H1 (cell line): ENCODE results near the gene MCC. TPM values are rescaled to one million over a fixed set of nuclear protein-coding genes. Genes with fewer than 3 reads are reported as not detected.

Source experiments
- CTCF ChIA-PET: fragments of 300-600 bp; sonication (Branson Sonifier 250); formaldehyde crosslinking; loops from one replicate; lab custom pipeline; 2021; ENCODE audit not compliant: partially characterized antibody; lab: Charles Lee
- POLR2A ChIA-PET: fragments of 300-600 bp; sonication (Branson Sonifier 250); formaldehyde crosslinking; loops from one replicate; lab custom pipeline; 2021; ENCODE audit warnings: inconsistent platforms; ENCODE audit not compliant: partially characterized antibody; lab: Charles Lee
- DNase-seq, 2 experiments: peaks; one replicate each; pipeline versions ENCODE4 v3.0.0 to v3.0.0-alpha.2; 2010 to 2022; ENCODE audit warnings: low spot score in 2 of 2, low read depth in 1 of 2, mixed read lengths in 1 of 2
- FAIRE-seq: peaks from 2 replicates; lab custom pipeline; 2011; peaks lifted over from hg19 to GRCh38; lab: Jason Lieb, UNC
- H2AFZ ChIP-seq: 2 replicates; pipeline ENCODE4 v1.8.1; 2012; ENCODE audit warnings: low read length, inconsistent platforms
- H2AK5ac ChIP-seq: 2 replicates; pipeline ENCODE4 v1.6.1; 2013; ENCODE audit warnings: low read depth, low read length
- H2BK120ac ChIP-seq: replicated peaks from 2 replicates; pipeline ENCODE3; 2013; ENCODE audit warnings: low read depth, low read length, inconsistent platforms
- H2BK12ac ChIP-seq: 2 replicates; pipeline ENCODE4 v1.6.1; 2013; ENCODE audit warnings: low read depth, low read length
- H2BK15ac ChIP-seq: 2 replicates; pipeline ENCODE4 v1.6.1; 2013; ENCODE audit warnings: low read length
- H2BK20ac ChIP-seq: 2 replicates; pipeline ENCODE4 v1.6.1; 2013; ENCODE audit warnings: low read length
- H2BK5ac ChIP-seq: 2 replicates; pipeline ENCODE4 v1.6.1; 2013; ENCODE audit warnings: low read depth, low read length
- H3K14ac ChIP-seq: 2 replicates; pipeline ENCODE4 v1.6.1; 2013; ENCODE audit warnings: inconsistent platforms; ENCODE audit not compliant: insufficient read length
- H3K18ac ChIP-seq: 2 replicates; pipeline ENCODE4 v1.6.1; 2013; ENCODE audit warnings: low read length; ENCODE audit errors: extremely low read depth
- H3K23ac ChIP-seq: 2 replicates; pipeline ENCODE4 v1.6.1; 2013; ENCODE audit warnings: inconsistent platforms; ENCODE audit not compliant: insufficient read length
- H3K23me2 ChIP-seq: 2 replicates; pipeline ENCODE4 v1.6.1; 2013; ENCODE audit warnings: low read depth, low read length
- H3K27ac ChIP-seq: 2 replicates; pipeline ENCODE4 v1.6.1; 2011; ENCODE audit warnings: low read depth, low read length, inconsistent platforms
- H3K27me3 ChIP-seq, 4 experiments: replicated peaks in 1 of 4; 1 replicate in 1 of 4; 2 replicates in 3 of 4; pipeline versions ENCODE4 v1.6.1 to v1.8.1; 2011 to 2013; ENCODE audit warnings: low read length in 3 of 4, mild to moderate bottlenecking in 3 of 4, inconsistent platforms in 2 of 4, mixed read lengths in 2 of 4, moderate library complexity in 1 of 4; ENCODE audit not compliant: control insufficient read depth in 3 of 4, insufficient read depth in 3 of 4; ENCODE audit errors: extremely low read depth in 1 of 4
- H3K36me3 ChIP-seq, 4 experiments: 2 replicates each; pipeline versions ENCODE4 v1.6.1 to v1.8.1; 2011 to 2013; ENCODE audit warnings: mild to moderate bottlenecking in 4 of 4, low read length in 3 of 4, moderate library complexity in 2 of 4, control low read depth in 1 of 4, inconsistent platforms in 1 of 4; ENCODE audit not compliant: insufficient read depth in 4 of 4, control insufficient read depth in 2 of 4
- H3K4ac ChIP-seq: replicated peaks from 2 replicates; pipeline ENCODE3; 2013; ENCODE audit warnings: low read length, low read depth, mixed read lengths, inconsistent platforms; ENCODE audit not compliant: insufficient read length
- H3K4me1 ChIP-seq, 4 experiments: replicated peaks in 1 of 4; 1 replicate in 1 of 4; 2 replicates in 3 of 4; pipeline versions ENCODE4 v1.6.1 to v1.8.1; 2011 to 2013; ENCODE audit warnings: low read length in 3 of 4, inconsistent platforms in 2 of 4, mixed read lengths in 1 of 4; ENCODE audit not compliant: insufficient read depth in 4 of 4, control insufficient read depth in 3 of 4
- H3K4me2 ChIP-seq, 2 experiments: 2 replicates each; pipeline versions ENCODE4 v1.6.1 to v1.8.1; 2011 to 2013; ENCODE audit warnings: low read depth in 2 of 2, low read length in 2 of 2, control low read depth in 1 of 2, inconsistent platforms in 1 of 2, mild to moderate bottlenecking in 1 of 2; ENCODE audit not compliant: insufficient read depth in 1 of 2
- H3K4me3 ChIP-seq, 4 experiments: fragments of 200-600, 300-600 bp in 1 of 4; sonication (generic), shearing (Covaris generic), sonication (Bioruptor Twin) in 1 of 4; 2 replicates each; pipeline versions ENCODE4 v1.5.1 to v1.8.1; 2011 to 2016; ENCODE audit warnings: low read length in 4 of 4, low read depth in 3 of 4, control low read depth in 2 of 4, inconsistent platforms in 2 of 4, mild to moderate bottlenecking in 2 of 4, mixed read lengths in 1 of 4, moderate library complexity in 1 of 4; ENCODE audit not compliant: insufficient read depth in 2 of 4; ENCODE audit errors: extremely low read depth in 1 of 4
- H3K56ac ChIP-seq: replicated peaks from 2 replicates; pipeline ENCODE3; 2013; ENCODE audit warnings: low read depth, mild to moderate bottlenecking, mixed read lengths, low read length, inconsistent platforms; ENCODE audit not compliant: insufficient read length
- H3K79me1 ChIP-seq: 2 replicates; pipeline ENCODE4 v1.6.1; 2013; ENCODE audit warnings: low read depth, low read length, control low read depth
- H3K79me2 ChIP-seq, 2 experiments: 2 replicates each; pipeline versions ENCODE4 v1.6.1 to v1.8.1; 2012 to 2013; ENCODE audit warnings: low read length in 2 of 2, mild to moderate bottlenecking in 2 of 2, inconsistent platforms in 1 of 2; ENCODE audit not compliant: insufficient read depth in 2 of 2, control insufficient read depth in 1 of 2
- H3K9ac ChIP-seq, 4 experiments: replicated peaks in 1 of 4; 1 replicate in 1 of 4; 2 replicates in 3 of 4; pipeline versions ENCODE4 v1.6.1 to v1.8.1; 2011 to 2013; ENCODE audit warnings: low read depth in 3 of 4, low read length in 3 of 4, control low read depth in 2 of 4, mild to moderate bottlenecking in 2 of 4, moderate library complexity in 2 of 4, inconsistent platforms in 1 of 4; ENCODE audit errors: extremely low read depth in 1 of 4
- H3K9me3 ChIP-seq, 2 experiments: 2 replicates each; pipeline versions ENCODE4 v1.6.1 to v1.8.1; 2012 to 2013; ENCODE audit warnings: mild to moderate bottlenecking in 2 of 2, moderate library complexity in 2 of 2, control low read depth in 1 of 2, inconsistent platforms in 1 of 2, low read depth in 1 of 2, low read length in 1 of 2, mixed read lengths in 1 of 2; ENCODE audit not compliant: insufficient read depth in 2 of 2
- H4K20me1 ChIP-seq, 2 experiments: replicated peaks in 1 of 2; 2 replicates each; pipeline versions ENCODE3 to v1.8.1; 2011 to 2013; ENCODE audit warnings: inconsistent platforms in 2 of 2, low read length in 2 of 2, mild to moderate bottlenecking in 1 of 2; ENCODE audit not compliant: insufficient read depth in 2 of 2, control insufficient read depth in 1 of 2
- H4K5ac ChIP-seq: 2 replicates; pipeline ENCODE4 v1.6.1; 2013; ENCODE audit warnings: low read length, low read depth, mixed read lengths, inconsistent platforms; ENCODE audit not compliant: insufficient read length
- H4K8ac ChIP-seq: 2 replicates; pipeline ENCODE4 v1.8.0; 2013; ENCODE audit warnings: mild to moderate bottlenecking, moderate library complexity, low read length, inconsistent platforms; ENCODE audit not compliant: insufficient read depth; ENCODE audit errors: extremely low read depth
- H4K91ac ChIP-seq: replicated peaks from 2 replicates; pipeline ENCODE3; 2013; ENCODE audit warnings: low read length, mixed read lengths, inconsistent platforms; ENCODE audit not compliant: insufficient read length
- CREB1 ChIP-seq: IDR thresholded peaks from 2 replicates; pipeline ENCODE4 v1.6.1; 2012; ENCODE audit warnings: inconsistent platforms
- JUN ChIP-seq: IDR thresholded peaks from 2 replicates; pipeline ENCODE4 v1.6.1; 2011; ENCODE audit warnings: low read depth, mild to moderate bottlenecking, improper control_type of control experiment, low read length
- POLR2A ChIP-seq, 2 experiments: IDR thresholded peaks; 1 replicate in 1 of 2; 2 replicates in 1 of 2; pipeline ENCODE4 v1.6.1; 2011; ENCODE audit warnings: low read depth in 2 of 2, low read length in 2 of 2, mild to moderate bottlenecking in 2 of 2; ENCODE audit errors: control extremely low read depth in 1 of 2
- POLR2AphosphoS5 ChIP-seq: IDR thresholded peaks from 2 replicates; pipeline ENCODE4 v1.6.1; 2011; ENCODE audit warnings: low read depth, low read length
- TAF1 ChIP-seq: IDR thresholded peaks from 2 replicates; pipeline ENCODE4 v1.6.1; 2011; ENCODE audit warnings: mild to moderate bottlenecking, low read depth, low read length
- whole genome bisulfite sequencing, 2 experiments: shearing (Covaris generic) in 1 of 2; methylation state at CpG; one replicate each; pipeline versions ENCODE4 v1.1.6 to v1.1.7; 2013 to 2015; ENCODE audit warnings: low lambda C conversion rate in 2 of 2, mixed read lengths in 2 of 2, inconsistent platforms in 1 of 2, low coverage in 1 of 2, missing lambda C conversion rate in 1 of 2; ENCODE audit not compliant: insufficient replicate concordance in 2 of 2, insufficient coverage in 1 of 2, insufficient read length in 1 of 2; ENCODE audit errors: extremely low coverage in 1 of 2, missing lambda C conversion rate in 1 of 2; 5-methylcytosine and 5-hydroxymethylcytosine counted together
- polyA plus RNA-seq, 7 experiments: library from polyadenylated mRNA; depleted of rRNA in 3 of 7; stranded (reverse) in 5 of 7; unstranded in 2 of 7; fragments of >200 nt in 5 of 7; fragments of 200-250 nt in 2 of 7; gene quantifications; 1 replicate in 5 of 7; 2 replicates in 1 of 7; 4 replicates in 1 of 7; pipeline versions ENCODE4 v1.2.1 to v1.2.3, GENCODE V29; 2011 to 2013; ENCODE audit warnings: missing spikeins in 2 of 7, mixed read lengths in 2 of 7
- total RNA-seq: library from RNA; stranded (reverse); fragmentation: NEBNext Ultra II Directional; extraction: Animal tissue kit (Norgen Biotek cat#: 25700); gene quantifications from 2 replicates; pipeline ENCODE4 v1.2.1, GENCODE V29; 2021

The MCC gene
- total and polyA plus RNA-seq, 2 of the 8 experiments (the other 6 are each of a cell fraction or from before 2014, with no cell fraction given): 2.6 to 18.3 TPM

DNA sequence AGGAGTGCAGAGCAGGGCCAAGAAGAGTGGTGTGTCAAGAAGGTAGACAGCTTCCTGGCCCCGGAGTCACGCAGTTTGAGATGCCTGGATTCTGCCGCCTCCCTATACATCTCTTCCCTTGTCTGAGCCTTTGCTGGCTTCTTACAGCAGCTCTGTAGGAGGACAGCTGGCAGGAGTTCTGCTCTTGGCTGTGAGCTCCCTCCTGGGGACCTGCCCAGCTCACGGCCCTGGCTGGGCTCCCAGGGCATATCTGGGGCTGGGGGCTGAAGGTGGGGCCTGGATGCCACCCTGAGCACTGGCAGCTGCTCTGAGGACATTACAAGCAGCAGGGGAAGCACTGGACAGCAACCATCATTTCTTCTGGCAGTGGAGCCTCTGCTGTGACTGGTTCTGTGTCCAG is 52.7 kb downstream of the MCC start:
- no peak overlapping the region for H4K8ac ChIP-seq
- no peak overlapping the region for H3K9ac ChIP-seq
- H3K27ac ChIP-seq: no peak overlapping the region
- H4K91ac ChIP-seq: no peak overlapping the region
- H2BK120ac ChIP-seq: no peak overlapping the region
- no peak overlapping the region for H3K14ac ChIP-seq
- H3K79me2 ChIP-seq: no peaks in the 10 kb centered on the region
- H2BK12ac ChIP-seq: no peak overlapping the region
- H3K4me1 ChIP-seq: no peaks in the 10 kb centered on the region
- FAIRE-seq (no peak), DNase-seq (no peak)
- H3K23ac ChIP-seq: no peak overlapping the region
- CTCF ChIA-PET: no interaction called here
- no peak overlapping the region for H2AFZ ChIP-seq
- H2BK20ac ChIP-seq: no peak overlapping the region
- no peaks in the 10 kb centered on the region for H3K27me3 ChIP-seq
- H2BK5ac ChIP-seq: no peak overlapping the region
- no peak overlapping the region for H3K4ac ChIP-seq
- H3K56ac ChIP-seq: no peak overlapping the region
- no peaks in the 10 kb centered on the region; the same call in 1 of the 2 replicates for H3K23me2 ChIP-seq
- H3K4me3 ChIP-seq: no peak overlapping the region
- no peak overlapping the region for H2AK5ac ChIP-seq
- H4K5ac ChIP-seq: no peak overlapping the region
- no peak overlapping the region for H2BK15ac ChIP-seq
- TF ChIP-seq TAF1: no peak
- no peak for TF ChIP-seq JUN
- TF ChIP-seq CREB1: no peak
- TF ChIP-seq POLR2AphosphoS5: no peak
- TF ChIP-seq POLR2A (IDR thresholded peaks at IDR 0.05; ENCODE audit: control extremely low read depth in 1 of 2, low read depth in 2 of 2, low read length in 2 of 2): no peak
- no peak overlapping the region for H3K4me2 ChIP-seq
- H3K18ac ChIP-seq: no peak overlapping the region
- H3K79me1 ChIP-seq: no peaks in the 10 kb centered on the region
- H4K20me1 ChIP-seq: no peaks in the 10 kb centered on the region
- POLR2A ChIA-PET: no interaction called here
- H3K9me3 ChIP-seq: peaks cover 0 to 10% of the 10 kb centered on the region in 2 experiments; a peak in 1 of 4 replicates
- WGBS, 2 experiments: 84% methylated on average over 4 of the region's 4 CpGs; no CpG with 5 or more reads in 1 of the 2 experiments
- no peaks in the 10 kb centered on the region for H3K36me3 ChIP-seq
